Ishikawa (cell line): ENCODE measurements around the gene MYO1B.

Experiments used
- CEBPB ChIP-seq: IDR thresholded peaks from 2 replicates; pipeline ENCODE4 v1.6.1; 2012
- CREB1 ChIP-seq: IDR thresholded peaks from 2 replicates; pipeline ENCODE4 v1.6.1; 2012; ENCODE audit warnings: low read depth
- EGR1 ChIP-seq: IDR thresholded peaks from 2 replicates; pipeline ENCODE4 v1.6.1; 2012
- EP300 ChIP-seq: IDR thresholded peaks from 2 replicates; pipeline ENCODE4 v1.6.1; 2012; ENCODE audit warnings: borderline replicate concordance
- MAX ChIP-seq: IDR thresholded peaks from 2 replicates; pipeline ENCODE4 v1.6.1; 2012
- NFIC ChIP-seq: IDR thresholded peaks from 2 replicates; pipeline ENCODE4 v1.6.1; 2012
- RAD21 ChIP-seq: IDR thresholded peaks from 2 replicates; pipeline ENCODE4 v1.6.1; 2012; ENCODE audit warnings: low read depth
- REST ChIP-seq: IDR thresholded peaks from 2 replicates; pipeline ENCODE4 v1.6.1; 2012; ENCODE audit warnings: low read depth, mild to moderate bottlenecking
- TCF12 ChIP-seq: IDR thresholded peaks from 2 replicates; pipeline ENCODE4 v1.6.1; 2012; ENCODE audit warnings: low read depth
- YY1 ChIP-seq: IDR thresholded peaks from 2 replicates; pipeline ENCODE4 v1.6.1; 2012; ENCODE audit warnings: low read depth
- ZBTB7A ChIP-seq: IDR thresholded peaks from 2 replicates; pipeline ENCODE4 v1.6.1; 2012; ENCODE audit warnings: low read depth

GRCh38 chr2:191405546-191405945 is 160.3 kb downstream of the MYO1B start:
- TF ChIP-seq REST (no peak), YY1 (no peak), MAX (no peak), EGR1 (no peak), CREB1 (no peak), RAD21 (no peak), CEBPB (no peak), NFIC (no peak), TCF12 (no peak), EP300 (no peak), ZBTB7A (no peak)
